Left lung (tissue), 10 donors: Measurements from ENCODE around the gene SNTG2. TPM values are rescaled to one million over a fixed set of nuclear protein-coding genes. Genes with fewer than 3 reads are reported as not detected.

Source experiments
- ATAC-seq: fragments of 200-7000 bp; cut with Tn5 transposase; one replicate; pipeline ENCODE4 v1.9.1; 2020; ENCODE audit warnings: moderate library complexity
- DNase-seq, 4 donors: peaks; one replicate each; pipeline ENCODE4 v3.0.0-alpha.2; 2013 to 2020
- H3K27ac ChIP-seq, 2 donors: fragments of 200-600 bp; sonication (generic) in 1 of 2; one replicate each; pipeline versions ENCODE4 v1.5.0 to v1.8.0; 2020 to 2021
- H3K27me3 ChIP-seq, 2 donors: fragments of 200-600 bp; sonication (generic) in 1 of 2; one replicate each; pipeline versions ENCODE4 v1.5.0 to v1.8.0; 2020 to 2021
- H3K36me3 ChIP-seq, 2 donors: fragments of 200-600 bp; sonication (generic) in 1 of 2; one replicate each; pipeline versions ENCODE4 v1.5.0 to v1.8.0; 2020 to 2021
- H3K4me1 ChIP-seq, 2 donors: fragments of 200-600 bp; one replicate each; pipeline ENCODE4 v1.8.0; 2021
- H3K4me3 ChIP-seq, 2 donors: fragments of 200-600 bp; sonication (generic) in 1 of 2; one replicate each; pipeline versions ENCODE4 v1.5.0 to v1.8.0; 2020 to 2021; ENCODE audit warnings: mild to moderate bottlenecking in 1 of 2
- H3K9me3 ChIP-seq, 2 donors: fragments of 200-600 bp; sonication (generic) in 1 of 2; one replicate each; pipeline versions ENCODE4 v1.5.0 to v1.8.0; 2020 to 2021
- CTCF ChIP-seq, 2 donors: fragments of 200-600 bp; sonication (generic) in 1 of 2; IDR thresholded peaks; one replicate each; pipeline versions ENCODE4 v1.5.0 to v1.8.0; 2021; ENCODE audit warnings: antibody characterized with exemption in 2 of 2
- intact Hi-C, 2 donors: fragments of 100-400 bp; cut with DNase I; formaldehyde crosslinking; loops; one replicate each; pipeline versions ENCODE4 v1.11.2 to v1.14.2; 2022
- polyA plus RNA-seq, 6 donors: library from polyadenylated mRNA; unstranded; fragments of 120-200 nt; gene quantifications; one replicate each; pipeline ENCODE4 v1.2.1, GENCODE V29; 2013; ENCODE audit not compliant: insufficient read length in 6 of 6
- total RNA-seq, 2 donors: library from RNA; stranded (reverse); fragmentation: NEBNext Ultra II Directional; extraction: Animal tissue kit (Norgen Biotek cat#: 25700); gene quantifications; one replicate each; pipeline ENCODE4 v1.2.1, GENCODE V29; 2021
- donor health status: DM: no; HTN: yes; CAD: no.
- donor health status: DM: no; HTN: no; CAD: no.

Gene SNTG2
- total and polyA plus RNA-seq, 8 donors: 0.24 to 3.2 (median 0.64) TPM

- peak in 1 of 4 donors; percentile 62 for DNase-seq
Observed at GRCh38 chr2:951224-952006, 766 bp downstream of the SNTG2 start.

GRCh38 chr2:953408-953807 is 2.8 kb downstream of the SNTG2 start:
- peaks cover 44 to 65% of the 10 kb centered on the region in 2 donors for H3K27me3 ChIP-seq
- H3K9me3 ChIP-seq: no peaks in the 10 kb centered on the region
- no peaks in the 10 kb centered on the region for H3K36me3 ChIP-seq
- DNase-seq (no peak), ATAC-seq (no peak)
- peaks cover 8 to 16% of the 10 kb centered on the region in 2 donors for H3K4me1 ChIP-seq
- TF ChIP-seq CTCF (IDR thresholded peaks at IDR 0.05): no peak
- no peak overlapping the region for H3K27ac ChIP-seq
- no peak overlapping the region for H3K4me3 ChIP-seq
- intact Hi-C loops: loop anchor here in 1 of 2 donors (10.0 kb wide), 1 partner anchor 591 kb away; no protein-coding TSS in a partner anchor

More at GRCh38 chr2:951224-952006, 766 bp downstream of the SNTG2 start:
- Histone ChIP-seq H3K27me3 (peaks cover 51 to 77% of the 10 kb centered on the region in 2 donors), H3K4me3 (peak overlapping the region in 1 of 2 donors; percentile 44), H3K27ac (no peak overlapping the region), H3K4me1 (peaks cover 8 to 16% of the 10 kb centered on the region in 2 donors), H3K36me3 (no peaks in the 10 kb centered on the region), H3K9me3 (no peaks in the 10 kb centered on the region)
- TF ChIP-seq CTCF (IDR thresholded peaks at IDR 0.05): no peak
- no peak for ATAC-seq
- intact Hi-C loops: loop anchor here in 1 of 2 donors (10.0 kb wide), 1 partner anchor 593 kb away; no protein-coding TSS in a partner anchor

- intact Hi-C loops: loop anchor here in 1 of 2 donors (10.0 kb wide), 1 partner anchor 591 kb away; no protein-coding TSS in a partner anchor
- Histone ChIP-seq H3K4me1 (peaks cover 8 to 16% of the 10 kb centered on the region in 2 donors), H3K27me3 (peaks cover 37 to 58% of the 10 kb centered on the region in 2 donors), H3K36me3 (no peaks in the 10 kb centered on the region), H3K9me3 (no peaks in the 10 kb centered on the region), H3K27ac (no peak overlapping the region), H3K4me3 (no peak overlapping the region)
- DNase-seq (peak in 2 of 4 donors; percentile 42 to 57), ATAC-seq (no peak)
- no peak for TF ChIP-seq CTCF (IDR thresholded peaks at IDR 0.05)
Observed at GRCh38 chr2:953975-954686, 3.5 kb downstream of the SNTG2 start.

- Histone ChIP-seq H3K27me3 (peaks cover 32 to 52% of the 10 kb centered on the region in 2 donors), H3K36me3 (no peaks in the 10 kb centered on the region), H3K27ac (no peak overlapping the region), H3K9me3 (no peaks in the 10 kb centered on the region), H3K4me3 (no peak overlapping the region), H3K4me1 (peaks cover 7 to 12% of the 10 kb centered on the region in 2 donors)
- TF ChIP-seq CTCF (IDR thresholded peaks at IDR 0.05): no peak
- ATAC-seq (no peak), DNase-seq (no peak)
- intact Hi-C loops: loop anchor here in 1 of 2 donors (10.0 kb wide), 1 partner anchor 590 kb away; no protein-coding TSS in a partner anchor
Observed at GRCh38 chr2:954687-955000, 4.0 kb downstream of the SNTG2 start.
